ENCODE measurements around the gene DNASE1L1.

DNA sequence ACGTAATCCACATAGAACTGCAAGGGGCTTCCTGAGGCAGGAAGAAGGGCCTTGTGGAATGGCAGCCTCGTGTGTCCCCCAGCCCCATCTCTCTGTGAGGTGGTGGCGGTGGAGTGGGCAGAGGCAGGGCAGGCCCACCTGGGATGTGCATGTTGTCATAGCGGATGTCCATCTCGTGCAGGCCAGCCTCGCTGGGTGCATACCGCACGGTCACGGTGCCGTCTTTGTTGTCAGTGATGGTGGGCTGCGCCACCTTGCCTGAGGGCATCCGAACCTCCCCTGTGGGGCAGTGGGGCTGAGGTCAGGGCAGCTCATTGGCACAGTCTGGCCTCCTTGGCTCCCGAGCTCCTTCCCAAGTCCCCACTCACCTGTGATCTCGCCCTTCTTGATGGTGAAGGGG lies 55.0 kb downstream of the DNASE1L1 start:
- TF ChIP-seq CTCF (IDR thresholded peaks at IDR 0.05) (no peak), POLR2A (IDR thresholded peaks at IDR 0.05) (no peak)

Measured in thyroid gland (tissue), 4 donors.